ENCODE data around the gene CFTR. TPM values are rescaled to one million over a fixed set of nuclear protein-coding genes. Genes with fewer than 3 reads are reported as not detected.
"Not testable (repeated sequence)": the region's sequence is repeated elsewhere in the genome, so short reads cannot be mapped to it uniquely, and the experiment has no call there.

Gene CFTR
- 100 to 1,000 TPM; 116 to 133 TPM for total RNA-seq
- long read RNA-seq, full-length matches to known transcripts = 7 of 57 reads
- long read RNA-seq, partial matches to known transcripts = 33 of 57 reads
- long read RNA-seq, other reads (novel, unspliced or antisense) = 17 of 57 reads

DNA sequence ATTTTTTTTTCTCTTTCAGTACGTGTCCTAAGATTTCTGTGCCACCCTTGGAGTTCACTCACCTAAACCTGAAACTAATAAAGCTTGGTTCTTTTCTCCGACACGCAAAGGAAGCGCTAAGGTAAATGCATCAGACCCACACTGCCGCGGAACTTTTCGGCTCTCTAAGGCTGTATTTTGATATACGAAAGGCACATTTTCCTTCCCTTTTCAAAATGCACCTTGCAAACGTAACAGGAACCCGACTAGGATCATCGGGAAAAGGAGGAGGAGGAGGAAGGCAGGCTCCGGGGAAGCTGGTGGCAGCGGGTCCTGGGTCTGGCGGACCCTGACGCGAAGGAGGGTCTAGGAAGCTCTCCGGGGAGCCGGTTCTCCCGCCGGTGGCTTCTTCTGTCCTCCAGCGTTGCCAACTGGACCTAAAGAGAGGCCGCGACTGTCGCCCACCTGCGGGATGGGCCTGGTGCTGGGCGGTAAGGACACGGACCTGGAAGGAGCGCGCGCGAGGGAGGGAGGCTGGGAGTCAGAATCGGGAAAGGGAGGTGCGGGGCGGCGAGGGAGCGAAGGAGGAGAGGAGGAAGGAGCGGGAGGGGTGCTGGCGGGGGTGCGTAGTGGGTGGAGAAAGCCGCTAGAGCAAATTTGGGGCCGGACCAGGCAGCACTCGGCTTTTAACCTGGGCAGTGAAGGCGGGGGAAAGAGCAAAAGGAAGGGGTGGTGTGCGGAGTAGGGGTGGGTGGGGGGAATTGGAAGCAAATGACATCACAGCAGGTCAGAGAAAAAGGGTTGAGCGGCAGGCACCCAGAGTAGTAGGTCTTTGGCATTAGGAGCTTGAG lies at the start of gene CFTR:
Gene CFTR (plus strand): TSS at position 801 of the 830 bp plus-strand sequence. CDS start 70 bp downstream, outside the sequence.
- intact Hi-C loops (cut with DNase I, micrococcal nuclease) = no loop called here
- ATAC-seq = peak; percentile 68
- peak; percentile 57 to 72 for DNase-seq

DNA sequence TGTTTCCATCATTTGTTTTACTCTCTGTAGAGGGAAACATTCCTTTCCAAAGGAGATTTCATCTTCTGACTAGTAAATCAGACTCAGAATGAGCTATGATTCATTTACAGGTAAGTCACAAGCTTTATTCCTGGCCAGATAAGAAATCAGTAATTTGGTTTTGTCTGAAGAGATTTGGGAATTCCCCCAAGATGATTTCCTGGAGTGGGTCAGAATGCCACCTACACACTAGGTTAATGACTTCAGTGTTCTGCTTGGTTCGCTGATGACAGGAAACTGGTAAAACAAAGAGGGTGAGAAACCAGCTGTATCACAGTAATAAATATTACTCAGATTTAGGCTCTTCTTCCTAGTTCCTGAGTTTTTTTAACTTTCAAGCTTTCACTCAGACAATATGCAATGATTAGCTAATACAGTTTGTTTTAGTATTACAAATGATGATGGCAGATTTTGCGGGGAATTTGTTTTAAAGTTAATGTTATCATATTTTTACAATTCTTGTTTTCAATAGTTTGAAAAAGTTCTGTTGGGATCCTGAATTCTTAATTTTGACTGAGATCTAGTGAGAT lies 44.3 kb upstream of the CFTR start:
- intact Hi-C loops (cut with DNase I, micrococcal nuclease) = no loop called here
- DNase-seq = no peak
- peak; percentile 68 for ATAC-seq

DNA sequence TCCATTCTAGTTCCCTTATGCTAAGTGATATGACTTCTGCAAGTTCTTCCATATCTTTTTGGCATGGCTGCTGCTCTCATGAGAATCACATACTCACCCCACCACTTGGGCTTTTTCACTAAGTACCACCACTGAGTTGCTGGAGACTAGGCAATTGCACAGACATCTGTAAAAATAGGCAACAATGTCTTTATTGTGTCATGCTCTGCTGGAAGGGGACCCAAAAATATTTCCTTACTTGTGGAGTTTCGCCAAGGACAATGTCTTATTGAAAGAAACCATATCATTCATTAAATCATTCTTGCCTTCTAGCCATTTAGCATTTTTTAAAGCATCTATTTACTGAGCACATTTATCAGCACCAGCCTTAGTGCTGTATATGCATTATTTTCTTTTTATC lies 35.2 kb upstream of the CFTR start:
- intact Hi-C loops (cut with DNase I, micrococcal nuclease) = no loop called here
- ATAC-seq (no peak), DNase-seq (no peak)

DNA sequence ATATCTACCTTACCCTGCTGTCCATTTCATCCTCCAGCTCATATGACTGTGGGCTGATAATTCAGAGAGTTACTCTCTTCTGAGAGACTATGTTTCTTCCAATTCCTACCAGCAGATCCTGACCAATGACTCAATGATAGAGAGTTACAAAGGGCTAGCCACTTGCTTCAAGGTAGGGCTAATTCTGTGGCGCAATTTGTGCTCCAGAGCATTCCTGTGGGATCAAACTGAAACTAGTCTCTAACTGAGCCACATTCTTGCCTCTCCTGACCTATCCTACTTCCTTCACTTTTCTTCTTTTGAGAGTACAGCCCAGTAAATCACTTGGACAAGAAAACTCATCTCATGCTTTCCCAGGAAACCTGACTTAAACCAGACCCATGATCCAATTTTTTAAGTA lies 34.6 kb upstream of the CFTR start:
- intact Hi-C loops (cut with DNase I, micrococcal nuclease) = no loop called here
- ATAC-seq (no peak), DNase-seq (no peak)

DNA sequence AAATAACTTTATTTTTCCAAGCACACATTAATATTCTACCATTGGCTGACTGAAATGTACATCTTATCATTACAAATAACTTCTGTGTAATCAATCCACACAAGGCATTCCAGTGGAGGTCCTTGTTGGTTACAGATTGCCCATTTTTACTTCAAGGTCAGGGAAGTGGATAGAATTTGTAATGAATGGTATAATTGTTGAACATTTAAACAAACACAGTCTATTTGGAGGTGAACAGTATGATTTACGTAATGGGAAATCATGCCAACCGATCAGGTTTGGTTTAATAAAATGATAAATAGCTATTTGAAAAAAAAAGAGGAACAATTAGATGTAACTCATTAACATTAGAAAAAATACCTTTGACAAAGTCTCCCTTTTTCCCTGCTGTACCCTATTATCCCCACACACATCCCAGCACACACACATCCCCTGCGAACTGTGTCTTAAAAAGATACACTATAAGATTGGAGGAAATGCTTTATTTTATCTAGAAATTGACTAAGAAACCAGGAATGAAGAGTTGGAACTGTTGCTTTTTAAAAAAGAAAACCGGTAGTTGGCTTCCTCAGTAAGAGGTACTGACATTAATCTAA lies 33.5 kb upstream of the CFTR start:
- intact Hi-C loops (cut with DNase I, micrococcal nuclease) = no loop called here
- no peak for ATAC-seq

DNA sequence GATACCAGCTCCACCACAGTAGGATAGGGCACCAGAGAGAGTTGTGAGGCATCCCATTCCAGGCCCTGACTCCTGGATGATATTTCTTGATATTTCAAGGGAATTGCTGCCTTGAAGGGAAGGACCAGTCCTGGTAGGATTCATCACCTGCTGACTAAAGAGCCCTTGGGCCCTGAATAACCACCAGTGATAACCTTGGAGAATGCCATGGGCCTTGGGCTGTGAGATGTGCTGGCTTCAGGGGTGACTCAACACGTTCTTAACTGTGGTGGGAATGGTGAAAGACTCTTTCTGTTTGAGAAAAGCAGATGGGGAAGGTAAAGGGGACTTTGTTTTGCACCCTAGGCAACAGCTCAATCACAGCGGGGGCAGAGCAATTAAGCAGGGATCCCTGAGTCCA lies 31.2 kb upstream of the CFTR start:
- no peak for DNase-seq
- intact Hi-C loops (cut with DNase I, micrococcal nuclease) = no loop called here

More for the DNA sequence above, 33.5 kb upstream of the CFTR start:
- DNase-seq = no peak

DNA sequence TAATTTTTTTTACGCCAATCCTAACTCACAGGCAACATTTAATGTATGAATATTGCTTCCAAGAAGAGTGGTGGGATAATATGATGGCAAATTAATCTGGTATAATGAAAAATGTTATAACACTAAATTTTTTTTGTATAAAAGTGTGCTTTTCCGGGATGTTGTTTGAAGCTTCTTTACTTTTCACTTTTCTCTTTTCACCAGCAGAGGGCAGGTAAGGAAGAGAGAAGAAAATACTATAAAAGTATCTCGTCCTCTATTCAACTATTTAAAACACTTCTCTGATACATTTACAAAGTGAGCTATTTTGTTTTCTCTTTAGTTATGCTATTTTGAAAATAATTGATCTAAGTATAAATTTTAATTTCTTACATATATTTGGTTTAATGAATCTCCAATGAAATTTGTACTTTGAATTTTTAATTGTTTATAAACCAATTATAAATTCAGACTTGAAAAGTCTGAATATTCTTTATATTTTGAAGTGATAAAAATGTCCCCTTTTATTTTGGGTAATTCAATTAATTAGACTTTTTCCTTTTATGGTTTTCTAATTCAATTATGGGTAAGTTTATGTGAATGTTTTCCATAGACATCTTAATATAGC lies 20.7 kb upstream of the CFTR start:
- intact Hi-C loops (cut with DNase I, micrococcal nuclease) = loop anchor here in 1 of 2 donors (10.0 kb wide), 1 partner anchor 256 kb away; no protein-coding TSS in a partner anchor
- ATAC-seq = peak; percentile 60
- no peak for DNase-seq

More for the DNA sequence above, 31.2 kb upstream of the CFTR start:
- ATAC-seq = no peak

DNA sequence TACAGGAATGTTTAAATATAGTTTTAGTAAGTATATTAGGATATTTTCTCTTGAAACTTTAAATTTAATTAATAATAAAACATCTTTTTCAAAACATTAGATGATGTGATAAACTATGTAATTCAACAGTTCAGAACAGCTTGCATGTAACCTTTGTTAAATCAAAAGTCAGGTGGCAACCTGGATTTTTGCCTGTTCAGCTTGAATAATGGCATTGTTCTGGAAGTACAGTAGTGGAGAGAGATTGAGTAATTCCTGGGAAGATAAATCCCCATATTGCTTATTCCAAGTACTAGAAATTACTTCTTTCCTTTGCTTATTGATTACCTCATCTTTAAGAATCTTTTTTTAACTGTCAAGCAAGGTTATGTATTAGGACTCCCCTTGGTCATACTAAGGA lies 20.1 kb upstream of the CFTR start:
- DNase-seq (no peak), ATAC-seq (no peak)
- intact Hi-C loops (cut with DNase I, micrococcal nuclease) = loop anchor here in 1 of 2 donors (10.0 kb wide), 1 partner anchor 255 kb away; no protein-coding TSS in a partner anchor

DNA sequence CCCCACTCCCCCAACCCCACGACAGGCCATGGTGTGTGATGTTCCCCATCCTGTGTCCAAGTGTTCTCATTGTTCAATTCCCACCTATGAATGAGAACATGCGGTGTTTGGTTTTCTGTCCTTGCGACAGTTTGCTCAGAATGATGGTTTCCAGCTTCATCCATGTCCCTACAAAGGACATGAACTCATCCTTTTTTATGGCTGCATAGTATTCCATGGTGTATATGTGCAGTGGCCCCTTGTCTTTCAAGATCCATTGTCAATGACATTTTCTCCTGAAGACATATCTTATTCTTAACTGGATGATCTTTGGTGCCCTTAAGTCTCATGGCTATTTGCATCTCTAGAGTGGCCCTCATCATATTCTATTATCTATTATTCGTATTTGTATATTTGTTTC lies 19.0 kb upstream of the CFTR start:
- DNase-seq; intact Hi-C loops (cut with DNase I, micrococcal nuclease): not testable (repeated sequence)

DNA sequence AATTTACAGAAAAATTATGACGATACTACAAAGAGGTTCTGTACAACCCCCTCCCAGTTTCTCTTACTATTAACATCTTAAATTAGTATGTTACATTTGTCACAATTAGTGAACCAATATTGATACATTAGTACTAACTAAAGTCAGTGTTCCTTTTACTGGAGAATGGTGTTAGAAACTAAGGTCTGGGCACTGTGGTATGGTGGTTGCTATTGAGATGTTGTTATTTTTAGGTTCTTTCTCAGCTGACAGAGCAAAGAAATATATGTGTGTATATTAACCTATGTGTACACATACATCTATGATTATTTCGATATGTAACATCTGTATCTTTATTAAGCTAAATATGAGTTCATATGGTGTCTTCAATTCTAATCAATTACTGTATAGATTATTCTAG lies 11.7 kb upstream of the CFTR start:
- DNase-seq (no peak), ATAC-seq (no peak)
- intact Hi-C loops (cut with DNase I, micrococcal nuclease) = no loop called here

More for the DNA sequence above, 19.0 kb upstream of the CFTR start:
- ATAC-seq = not testable (repeated sequence)

DNA sequence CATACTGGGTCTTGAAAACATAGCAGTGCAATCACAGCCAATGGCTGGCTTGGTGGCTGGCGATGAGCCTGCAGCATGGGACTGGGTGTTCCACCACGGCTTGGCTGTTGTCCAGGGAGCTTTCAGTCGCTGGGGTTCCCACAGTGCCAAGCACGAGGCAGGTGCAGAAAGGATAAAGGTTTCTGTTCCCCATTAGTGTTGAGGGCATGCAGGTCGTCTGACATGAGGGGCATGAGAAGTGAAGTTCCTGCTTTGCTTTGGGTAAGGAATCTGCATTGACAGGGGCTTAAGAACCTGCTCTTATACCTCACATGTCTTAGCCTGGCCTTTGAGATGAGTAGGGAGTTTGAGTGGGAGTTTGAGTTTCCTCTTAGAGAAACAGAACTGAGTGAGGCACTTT lies 9.0 kb upstream of the CFTR start:
- DNase-seq (peak in 1 of 2 donors; percentile 27), ATAC-seq (peak; percentile 53)
- intact Hi-C loops (cut with DNase I, micrococcal nuclease) = no loop called here

DNA sequence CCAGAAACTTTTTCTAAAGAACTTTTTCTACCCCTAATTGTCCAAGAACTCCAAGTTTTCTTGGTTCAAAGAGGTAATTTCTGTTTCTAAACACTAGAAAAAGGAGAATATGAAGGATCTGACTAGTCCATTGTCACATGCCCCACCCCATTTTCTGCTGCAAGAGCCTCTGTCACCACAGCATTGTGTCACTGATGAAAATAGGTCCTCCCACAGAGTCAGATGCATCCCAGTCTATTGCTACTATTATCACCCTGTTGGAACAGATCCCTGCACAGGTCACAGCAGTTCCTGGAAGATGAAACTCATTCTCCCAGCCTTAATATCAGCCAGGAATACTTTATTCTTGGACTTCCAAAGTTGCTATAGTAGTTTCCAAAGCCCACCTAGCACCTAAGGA lies 7.5 kb upstream of the CFTR start:
- no peak for DNase-seq
- ATAC-seq = no peak
- intact Hi-C loops (cut with DNase I, micrococcal nuclease) = no loop called here

DNA sequence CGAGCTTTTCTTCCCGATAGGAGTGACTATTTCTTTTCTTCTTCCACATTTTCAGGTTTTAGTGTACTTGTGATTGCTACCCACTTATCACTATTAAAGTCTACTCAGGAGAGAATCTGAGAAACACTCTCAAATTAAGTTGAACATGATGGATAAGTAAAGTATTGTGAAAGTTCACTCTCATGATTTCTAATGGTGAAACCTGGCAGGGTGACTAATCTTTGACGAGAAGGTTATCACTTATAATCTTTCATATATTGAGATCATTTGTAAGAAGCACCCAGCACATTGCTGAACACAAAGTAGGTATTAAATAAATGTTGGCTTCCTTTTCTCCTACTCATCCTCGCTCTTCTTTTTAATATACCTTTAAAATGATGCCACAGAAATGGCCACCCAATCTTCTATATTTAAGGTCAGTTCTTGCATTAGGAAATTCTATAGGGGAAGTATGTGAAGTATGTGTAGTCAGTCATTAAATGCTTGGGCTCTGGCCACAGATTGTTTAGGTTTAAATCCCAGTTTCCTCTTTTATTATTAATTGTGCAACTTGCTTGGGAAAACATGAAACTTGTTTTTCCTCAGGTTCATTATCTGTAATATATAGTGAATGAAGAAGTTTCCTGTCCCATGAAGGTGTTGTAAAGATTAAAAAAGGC lies 3.1 kb upstream of the CFTR start:
- intact Hi-C loops (cut with DNase I, micrococcal nuclease) = no loop called here
- ATAC-seq (no peak), DNase-seq (no peak)

DNA sequence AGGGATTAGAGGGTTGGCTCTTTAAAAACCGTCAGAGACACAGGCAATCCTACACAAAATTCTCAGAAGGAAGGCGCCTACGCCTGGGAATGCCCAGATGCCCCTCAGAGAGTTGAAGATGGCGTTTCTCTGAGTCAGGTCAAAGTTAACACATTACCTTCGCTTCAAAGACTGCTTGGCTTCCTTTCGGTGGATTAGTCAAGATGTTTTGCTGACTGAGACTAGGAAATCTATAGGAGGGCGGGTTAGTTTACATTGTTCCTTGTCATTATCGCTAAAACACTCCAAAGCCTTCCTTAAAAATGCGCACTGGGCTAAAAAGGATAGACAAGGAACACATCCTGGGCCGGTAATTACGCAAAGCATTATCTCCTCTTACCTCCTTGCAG lies 995 bp upstream of the CFTR start:
- ATAC-seq = peak; percentile 40
- intact Hi-C loops (cut with DNase I, micrococcal nuclease) = no loop called here
- DNase-seq = no peak

DNA sequence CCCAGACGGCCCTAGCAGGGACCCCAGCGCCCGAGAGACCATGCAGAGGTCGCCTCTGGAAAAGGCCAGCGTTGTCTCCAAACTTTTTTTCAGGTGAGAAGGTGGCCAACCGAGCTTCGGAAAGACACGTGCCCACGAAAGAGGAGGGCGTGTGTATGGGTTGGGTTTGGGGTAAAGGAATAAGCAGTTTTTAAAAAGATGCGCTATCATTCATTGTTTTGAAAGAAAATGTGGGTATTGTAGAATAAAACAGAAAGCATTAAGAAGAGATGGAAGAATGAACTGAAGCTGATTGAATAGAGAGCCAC lies 184 bp downstream of the CFTR start:
- intact Hi-C loops (cut with DNase I, micrococcal nuclease) = no loop called here
- ATAC-seq = no peak
- DNase-seq = no peak

DNA sequence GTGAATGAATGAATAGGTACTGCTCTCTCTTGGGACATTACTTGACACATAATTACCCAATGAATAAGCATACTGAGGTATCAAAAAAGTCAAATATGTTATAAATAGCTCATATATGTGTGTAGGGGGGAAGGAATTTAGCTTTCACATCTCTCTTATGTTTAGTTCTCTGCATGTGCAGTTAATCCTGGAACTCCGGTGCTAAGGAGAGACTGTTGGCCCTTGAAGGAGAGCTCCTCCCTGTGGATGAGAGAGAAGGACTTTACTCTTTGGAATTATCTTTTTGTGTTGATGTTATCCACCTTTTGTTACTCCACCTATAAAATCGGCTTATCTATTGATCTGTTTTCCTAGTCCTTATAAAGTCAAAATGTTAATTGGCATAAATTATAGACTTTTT lies 1.2 kb downstream of the CFTR start:
- DNase-seq = no peak
- peak; percentile 65 for ATAC-seq

DNA sequence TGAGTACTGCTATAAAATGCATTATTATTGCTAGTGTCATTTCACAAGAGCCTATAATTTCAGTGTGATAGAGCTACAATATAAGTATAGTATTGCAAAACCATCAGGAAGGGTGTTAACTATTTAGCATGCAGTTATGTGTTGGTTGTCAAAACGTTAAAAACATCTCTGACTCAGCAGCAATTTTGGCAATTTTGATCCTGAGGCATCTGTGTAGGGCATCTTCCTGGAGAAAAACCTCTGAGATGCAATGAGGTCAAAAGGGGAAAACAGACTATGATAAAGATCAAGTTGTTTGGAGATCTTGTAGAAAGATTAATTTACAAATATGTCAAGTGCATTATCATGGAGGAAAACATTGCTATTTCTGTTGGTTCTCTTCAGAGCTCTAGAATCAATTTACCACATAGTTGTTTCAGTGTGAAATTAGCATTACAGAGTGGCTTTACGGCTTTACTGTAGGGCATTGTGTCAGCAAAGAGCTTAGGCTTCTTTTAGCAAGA lies 5.3 kb downstream of the CFTR start:
- intact Hi-C loops (cut with DNase I, micrococcal nuclease) = no loop called here
- DNase-seq = no peak
- peak; percentile 53 for ATAC-seq

More for the DNA sequence above, 1.2 kb downstream of the CFTR start:
- intact Hi-C loops (cut with DNase I, micrococcal nuclease) = no loop called here

DNA sequence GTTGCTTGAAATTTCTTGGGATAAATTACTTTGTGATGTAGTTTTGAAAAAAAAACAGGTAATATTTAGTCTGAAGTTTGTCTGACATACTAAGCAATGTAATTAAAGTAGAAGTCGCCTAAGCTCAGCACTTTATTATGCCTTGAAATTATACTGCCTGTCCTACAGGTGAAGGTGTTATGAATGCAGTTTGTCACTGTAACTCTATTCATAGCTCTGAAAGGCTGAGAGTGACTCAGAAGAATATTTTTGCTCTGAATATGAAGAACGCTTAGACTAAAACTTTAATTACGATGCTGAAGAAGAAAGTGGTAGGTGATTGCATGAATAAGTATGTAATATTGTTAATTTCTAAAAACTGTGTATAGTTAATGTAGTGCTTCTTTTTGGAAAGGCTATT lies 9.2 kb downstream of the CFTR start:
- no peak for DNase-seq
- ATAC-seq = peak; percentile 52
- intact Hi-C loops (cut with DNase I, micrococcal nuclease) = no loop called here

DNA sequence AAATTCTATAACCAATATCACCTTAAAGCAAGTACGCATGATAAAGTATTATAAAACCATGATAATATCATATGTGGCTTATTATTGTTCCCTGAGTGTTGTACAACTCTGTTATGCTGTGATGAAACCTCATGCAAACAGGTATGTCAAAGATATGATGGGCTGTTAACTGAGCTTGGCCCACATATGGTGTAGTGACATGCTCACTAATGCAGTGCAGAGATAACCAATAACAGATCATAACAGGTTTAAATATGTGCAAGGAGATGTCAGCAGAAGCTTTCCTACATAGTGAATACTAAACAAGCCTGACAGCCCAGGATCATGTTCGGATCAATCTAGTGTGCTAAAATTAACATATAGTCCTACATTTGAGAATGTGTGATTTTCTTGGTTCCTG lies 9.6 kb downstream of the CFTR start:
- DNase-seq (no peak), ATAC-seq (peak; percentile 5)
- intact Hi-C loops (cut with DNase I, micrococcal nuclease) = no loop called here

Data from left colon (tissue), 2 donors.